GOT3 (cell line): Measurements from ENCODE around the gene ARHGEF17.
"Not testable (repeated sequence)": the region's sequence is repeated elsewhere in the genome, so short reads cannot be mapped to it uniquely, and the experiment has no call there.

ENCODE experiments used
- DNase-seq: peaks from one replicate; lab custom pipeline; 2025; ENCODE audit warnings: mixed read lengths; lab: John Stamatoyannopoulos, UW

Gene ARHGEF17, protein sequence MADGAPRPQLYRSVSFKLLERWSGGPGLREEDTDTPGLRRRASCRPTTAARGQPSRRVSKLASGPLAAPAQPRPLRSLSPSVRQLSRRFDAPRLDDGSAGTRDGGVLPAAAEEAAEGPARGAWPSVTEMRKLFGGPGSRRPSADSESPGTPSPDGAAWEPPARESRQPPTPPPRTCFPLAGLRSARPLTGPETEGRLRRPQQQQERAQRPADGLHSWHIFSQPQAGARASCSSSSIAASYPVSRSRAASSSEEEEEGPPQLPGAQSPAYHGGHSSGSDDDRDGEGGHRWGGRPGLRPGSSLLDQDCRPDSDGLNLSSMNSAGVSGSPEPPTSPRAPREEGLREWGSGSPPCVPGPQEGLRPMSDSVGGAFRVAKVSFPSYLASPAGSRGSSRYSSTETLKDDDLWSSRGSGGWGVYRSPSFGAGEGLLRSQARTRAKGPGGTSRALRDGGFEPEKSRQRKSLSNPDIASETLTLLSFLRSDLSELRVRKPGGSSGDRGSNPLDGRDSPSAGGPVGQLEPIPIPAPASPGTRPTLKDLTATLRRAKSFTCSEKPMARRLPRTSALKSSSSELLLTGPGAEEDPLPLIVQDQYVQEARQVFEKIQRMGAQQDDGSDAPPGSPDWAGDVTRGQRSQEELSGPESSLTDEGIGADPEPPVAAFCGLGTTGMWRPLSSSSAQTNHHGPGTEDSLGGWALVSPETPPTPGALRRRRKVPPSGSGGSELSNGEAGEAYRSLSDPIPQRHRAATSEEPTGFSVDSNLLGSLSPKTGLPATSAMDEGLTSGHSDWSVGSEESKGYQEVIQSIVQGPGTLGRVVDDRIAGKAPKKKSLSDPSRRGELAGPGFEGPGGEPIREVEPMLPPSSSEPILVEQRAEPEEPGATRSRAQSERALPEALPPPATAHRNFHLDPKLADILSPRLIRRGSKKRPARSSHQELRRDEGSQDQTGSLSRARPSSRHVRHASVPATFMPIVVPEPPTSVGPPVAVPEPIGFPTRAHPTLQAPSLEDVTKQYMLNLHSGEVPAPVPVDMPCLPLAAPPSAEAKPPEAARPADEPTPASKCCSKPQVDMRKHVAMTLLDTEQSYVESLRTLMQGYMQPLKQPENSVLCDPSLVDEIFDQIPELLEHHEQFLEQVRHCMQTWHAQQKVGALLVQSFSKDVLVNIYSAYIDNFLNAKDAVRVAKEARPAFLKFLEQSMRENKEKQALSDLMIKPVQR (N-terminal part only)

DNA sequence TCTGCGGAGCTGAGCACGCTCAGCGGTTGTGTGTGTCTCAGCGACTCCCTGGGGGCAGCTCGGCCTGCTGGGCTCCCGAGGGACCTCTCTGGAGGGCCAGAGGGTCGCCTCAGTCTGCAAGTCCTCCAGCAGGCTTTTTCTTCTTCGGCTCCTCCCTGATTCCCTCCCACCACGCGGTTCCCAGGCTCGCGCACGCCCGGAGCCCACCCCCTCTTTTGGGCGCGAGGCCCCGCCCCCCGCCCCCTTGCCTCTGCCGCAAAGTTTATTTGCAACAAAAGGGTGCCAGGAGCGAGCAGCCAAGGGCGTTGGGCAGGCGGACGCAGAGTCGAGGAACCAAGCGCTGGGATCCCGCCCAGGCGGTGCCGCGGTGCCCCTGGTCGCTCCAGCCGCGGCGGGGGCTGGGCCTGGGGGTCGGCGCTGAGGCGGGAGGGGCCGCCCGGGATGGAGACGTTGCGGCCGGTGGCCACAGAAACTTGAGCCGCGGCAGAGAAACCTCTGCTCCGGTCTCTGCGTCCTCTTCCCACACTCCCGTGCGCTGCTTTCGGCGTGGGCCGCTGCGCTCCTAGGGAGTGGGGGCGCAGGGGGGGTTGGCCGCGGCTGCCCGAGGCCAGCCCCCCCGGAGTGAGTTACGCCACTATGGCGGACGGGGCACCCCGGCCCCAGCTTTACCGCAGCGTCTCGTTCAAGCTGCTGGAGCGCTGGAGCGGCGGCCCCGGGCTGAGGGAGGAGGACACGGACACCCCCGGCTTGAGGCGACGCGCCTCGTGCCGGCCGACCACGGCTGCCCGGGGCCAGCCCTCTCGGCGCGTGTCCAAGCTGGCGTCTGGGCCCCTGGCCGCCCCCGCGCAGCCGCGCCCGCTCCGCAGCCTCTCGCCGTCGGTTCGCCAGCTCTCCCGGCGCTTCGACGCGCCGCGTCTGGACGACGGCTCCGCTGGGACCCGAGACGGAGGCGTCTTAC is at the start of gene ARHGEF17:
Gene ARHGEF17, plus strand, starts transcription at position 274 of the 958 bp plus-strand sequence. Its CDS starts 363 bp downstream, at position 637.
- peak; percentile 50 for DNase-seq

- DNase-seq, result no peak
These were observed 48.5 kb upstream of the ARHGEF17 start for GRCh38 chr11:73259406-73260126.

DNA sequence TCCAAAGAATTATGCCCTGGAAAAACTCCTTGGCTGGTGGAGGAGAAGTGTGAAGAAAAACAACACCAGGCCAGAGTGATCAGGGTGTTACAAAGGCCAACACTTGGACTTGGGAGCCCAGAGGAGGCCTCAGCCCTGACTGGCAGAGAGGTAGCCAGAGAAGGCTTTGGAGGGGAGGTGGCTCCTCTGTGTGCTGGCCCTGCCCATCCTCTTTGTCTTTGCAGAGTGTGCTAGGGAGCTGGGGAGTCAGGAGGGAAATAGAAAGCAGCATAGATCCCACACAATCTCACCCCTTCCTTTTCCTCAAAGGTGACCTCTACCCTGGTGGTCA is 48.0 kb upstream of the ARHGEF17 start:
- DNase-seq, result no peak

DNA sequence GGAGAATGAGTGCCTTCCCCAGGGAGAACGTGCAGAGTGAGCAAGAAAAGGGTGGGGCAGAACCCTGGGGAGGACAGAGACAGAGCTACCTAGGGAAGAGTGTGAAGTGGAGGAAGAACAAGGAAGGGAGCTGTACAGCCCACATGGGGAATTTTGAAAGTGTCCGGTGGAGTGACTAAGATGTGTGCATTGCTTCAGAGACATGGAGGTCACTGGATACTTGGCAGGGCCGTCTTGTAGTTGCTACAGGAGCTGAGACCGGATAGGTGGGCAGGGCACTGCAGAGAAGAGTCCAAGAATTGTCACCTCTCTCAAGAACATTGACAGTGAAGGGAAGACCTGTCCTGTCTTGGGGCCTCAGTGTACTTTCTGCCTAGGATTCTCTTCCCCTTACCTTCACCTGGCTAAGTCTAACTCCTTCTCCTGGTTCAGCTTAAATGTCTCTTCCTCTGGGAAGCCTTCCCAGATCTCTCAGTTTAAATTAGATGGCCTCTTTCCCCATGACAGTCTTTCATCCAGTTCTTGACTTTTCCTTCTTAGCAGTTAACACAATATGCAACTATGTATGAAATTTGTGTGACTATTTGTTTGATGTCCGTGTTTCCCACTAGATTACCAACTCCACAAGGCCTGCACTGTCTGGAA is 45.1 kb upstream of the ARHGEF17 start:
- DNase-seq, result no peak

DNA sequence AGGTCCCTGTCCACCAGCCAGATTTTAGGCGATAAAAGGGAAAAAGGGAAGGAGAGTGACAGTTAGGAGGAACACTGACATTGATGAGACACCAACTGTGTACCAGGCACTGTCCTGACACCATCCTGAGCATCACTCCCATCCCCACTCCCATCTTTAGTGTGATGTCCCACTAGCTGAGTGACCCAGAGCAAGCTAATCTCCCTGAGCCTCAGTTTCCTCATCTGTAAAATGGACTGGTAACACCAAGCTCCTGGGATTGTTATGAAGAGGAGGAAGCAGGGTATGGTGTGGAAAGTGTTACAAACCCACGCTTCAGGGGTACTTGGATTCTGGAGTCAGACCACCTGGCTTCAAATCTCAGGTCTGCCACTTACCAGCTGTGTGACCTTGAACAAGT is 44.4 kb upstream of the ARHGEF17 start:
- DNase-seq, result no peak

- DNase-seq, result no peak
These were observed 42.7 kb upstream of the ARHGEF17 start for GRCh38 chr11:73265278-73265810.

GRCh38 chr11:73265853-73266645 is 42.0 kb upstream of the ARHGEF17 start:
- DNase-seq, result no peak

GRCh38 chr11:73266646-73267020 is 41.4 kb upstream of the ARHGEF17 start:
- no peak for DNase-seq

DNA sequence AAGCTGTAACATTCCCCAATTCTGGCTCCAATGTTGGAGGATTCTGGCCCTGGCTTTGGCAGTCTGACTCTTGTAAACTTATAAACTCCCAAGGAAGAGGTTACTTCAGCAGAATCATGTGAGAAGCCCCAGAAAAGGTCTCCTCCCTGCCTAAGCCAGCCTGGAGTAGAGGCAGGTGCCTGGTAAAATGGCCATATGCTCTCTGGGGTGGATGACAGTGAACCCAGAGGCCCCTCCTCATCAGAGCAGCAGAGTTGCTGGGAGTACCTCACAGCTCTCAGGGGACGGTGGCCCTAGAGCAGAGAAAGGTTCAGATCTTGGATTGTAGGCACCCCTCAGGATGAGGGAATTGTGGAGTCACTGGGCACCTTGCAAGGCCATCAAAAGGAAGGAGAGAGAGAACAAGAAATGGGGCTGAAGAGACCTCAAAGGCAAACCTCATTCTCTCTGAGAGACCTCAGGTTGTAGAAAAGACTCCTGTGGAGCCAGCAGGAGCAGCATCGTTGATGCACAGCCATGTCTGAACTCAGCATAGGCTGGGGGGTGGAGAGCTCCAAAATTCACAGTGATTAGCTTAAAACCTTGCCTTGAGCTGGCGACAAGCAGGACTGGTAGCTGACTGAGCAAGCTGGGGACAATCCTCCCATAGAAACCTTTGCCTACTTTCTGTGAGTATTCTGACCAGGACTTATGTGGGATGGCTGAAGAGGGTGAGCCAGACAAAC is 40.8 kb upstream of the ARHGEF17 start:
- no peak for DNase-seq

DNA sequence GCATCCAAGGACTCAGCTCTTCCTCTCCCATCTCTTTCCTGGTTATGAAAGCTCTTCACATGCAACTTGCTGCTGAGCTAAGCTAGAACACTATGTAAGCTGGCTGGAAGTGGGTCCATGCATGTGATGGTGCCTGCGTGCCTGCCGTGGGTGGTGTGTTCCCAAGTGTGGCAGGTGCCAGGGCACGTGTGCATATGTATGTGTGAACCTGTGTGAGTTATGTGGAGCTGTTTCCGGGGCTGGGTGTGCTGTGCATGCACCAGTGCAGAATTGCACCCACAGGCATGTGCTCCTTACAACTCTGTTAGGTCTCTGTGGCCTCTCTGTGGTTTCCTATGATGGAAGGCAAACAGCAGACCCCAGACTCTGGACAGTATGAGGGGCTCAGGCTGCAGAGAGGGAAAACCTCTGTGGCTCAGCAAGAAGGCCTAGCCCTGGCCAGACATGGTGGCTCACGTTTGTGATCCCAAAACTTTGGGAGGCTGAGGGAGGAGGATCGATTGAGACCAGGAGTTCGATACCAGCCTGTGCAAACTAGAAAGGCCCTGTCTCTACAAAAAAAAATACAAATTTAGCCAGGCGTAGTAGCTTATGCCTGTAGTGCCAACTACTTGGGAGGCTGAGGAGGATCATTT is 40.1 kb upstream of the ARHGEF17 start:
- no peak for DNase-seq

DNA sequence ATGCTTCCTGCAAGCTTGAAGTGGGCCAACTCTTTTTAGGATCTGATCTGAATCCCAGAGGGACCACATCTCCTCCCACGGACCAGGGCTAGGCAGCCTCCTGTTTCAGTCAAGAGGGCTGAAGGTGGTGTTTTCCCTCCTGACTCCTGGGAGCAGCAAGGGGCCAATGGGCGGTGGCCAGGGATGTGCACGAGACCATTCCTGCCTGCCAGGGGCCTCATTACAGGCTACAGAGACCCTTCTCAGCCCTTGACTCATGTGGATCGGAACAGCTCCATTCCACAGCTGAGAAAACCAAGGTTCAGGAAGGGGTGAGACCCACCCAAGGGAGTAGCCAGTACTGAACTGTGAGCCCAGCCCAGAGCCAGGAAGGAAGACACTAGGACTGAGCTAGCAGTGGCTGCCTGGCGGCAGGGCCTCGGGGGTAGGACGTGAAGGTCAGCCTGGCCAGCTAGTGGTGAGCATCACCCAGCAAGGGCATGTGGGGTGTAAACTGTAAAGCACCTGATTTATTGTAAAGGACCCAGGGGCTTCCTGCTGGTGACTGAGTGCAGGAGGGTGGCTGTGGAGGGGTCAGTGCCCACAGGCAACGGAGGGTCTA is 39.3 kb upstream of the ARHGEF17 start:
- no peak for DNase-seq

- no peak for DNase-seq
These were observed 38.5 kb upstream of the ARHGEF17 start for GRCh38 chr11:73269459-73270015.

- no peak for DNase-seq
These were observed 37.8 kb upstream of the ARHGEF17 start for GRCh38 chr11:73270016-73270854.

DNA sequence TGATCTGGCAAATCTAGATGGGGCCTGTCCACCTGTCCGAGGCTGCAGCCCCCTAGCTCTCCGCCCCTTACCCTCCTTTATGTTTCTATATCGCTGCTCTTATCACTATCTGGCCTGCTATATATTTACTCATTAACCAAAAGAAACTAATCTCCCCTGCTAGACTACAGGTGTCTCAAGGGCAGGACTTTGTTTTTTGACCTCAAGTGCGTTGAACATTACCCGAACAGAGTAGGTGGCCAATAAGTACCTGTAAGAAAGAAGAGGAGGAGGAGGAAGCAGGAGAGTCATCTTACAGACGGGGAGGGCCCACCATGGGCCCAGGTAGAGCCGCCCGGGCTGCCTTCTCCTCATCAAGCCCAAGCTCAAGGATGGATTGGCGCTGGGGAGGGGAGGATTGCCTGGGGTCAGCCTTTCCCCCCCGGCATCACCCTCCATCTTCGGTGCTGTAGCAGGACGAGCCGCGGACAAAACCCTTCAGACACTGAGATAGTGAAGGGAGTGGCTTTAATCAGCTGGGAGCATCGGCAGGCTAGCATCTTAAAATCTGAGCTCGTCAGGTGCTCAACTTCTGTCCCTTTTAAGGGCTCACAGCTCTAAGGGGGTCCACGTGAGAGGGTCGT is 37.1 kb upstream of the ARHGEF17 start:
- DNase-seq, result no peak

GRCh38 chr11:73271478-73271865 is 36.6 kb upstream of the ARHGEF17 start:
- not testable (repeated sequence) for DNase-seq
